Karpas-422 (cell line): Measurements from ENCODE around the gene MTCL3.

Experiments
- DNase-seq: peaks from one replicate; pipeline ENCODE4 v3.0.0-alpha.2; 2015
- H2AFZ ChIP-seq: fragments of 200-600 bp; sonication (generic); 2 replicates; pipeline ENCODE4 v1.6.1; 2014; ENCODE audit warnings: antibody characterized with exemption, low read length, mixed read lengths
- H3K27ac ChIP-seq: fragments of 200-600 bp; sonication (generic); 2 replicates; pipeline ENCODE4 v1.5.1; 2014; ENCODE audit warnings: mild to moderate bottlenecking, low read length, moderate library complexity
- H3K27me3 ChIP-seq: fragments of 200-600 bp; sonication (generic); 2 replicates; pipeline ENCODE4 v1.6.1; 2014; ENCODE audit warnings: low read length, mixed read lengths
- H3K36me3 ChIP-seq: fragments of 200-600 bp; sonication (generic); 2 replicates; pipeline ENCODE4 v1.6.1; 2014; ENCODE audit warnings: low read length, mixed read lengths; ENCODE audit not compliant: insufficient read depth
- H3K4me1 ChIP-seq: fragments of 200-600 bp; sonication (generic); 2 replicates; pipeline ENCODE4 v1.6.1; 2014; ENCODE audit warnings: mild to moderate bottlenecking, low read length, mixed read lengths
- H3K4me2 ChIP-seq: fragments of 200-600 bp; sonication (generic); 2 replicates; pipeline ENCODE4 v1.6.1; 2014; ENCODE audit warnings: low read length, low read depth, mild to moderate bottlenecking; ENCODE audit not compliant: poor library complexity, severe bottlenecking
- H3K4me3 ChIP-seq: fragments of 200-600 bp; sonication (generic); 2 replicates; pipeline ENCODE4 v1.5.1; 2014; ENCODE audit warnings: mild to moderate bottlenecking, antibody characterized with exemption, low read length, mixed read lengths
- H3K79me2 ChIP-seq: fragments of 200-600 bp; sonication (generic); 2 replicates; pipeline ENCODE4 v1.6.1; 2014; ENCODE audit warnings: mild to moderate bottlenecking, low read length, mixed read lengths
- H3K9ac ChIP-seq: fragments of 200-600 bp; sonication (generic); 2 replicates; pipeline ENCODE4 v1.6.0; 2014; ENCODE audit warnings: low read length
- H3K9me2 ChIP-seq: fragments of 200-600 bp; sonication (generic), shearing (Covaris generic); replicated peaks from 2 replicates; pipeline ENCODE4 v1.6.0; 2014; ENCODE audit warnings: mild to moderate bottlenecking, low read length, moderate library complexity; ENCODE audit not compliant: insufficient read depth
- H3K9me3 ChIP-seq: fragments of 300-700, 200-600 bp; sonication (generic); 2 replicates; pipeline ENCODE4 v1.6.1; 2014; ENCODE audit warnings: low read length, mixed read lengths
- H4K20me1 ChIP-seq: fragments of 200-600 bp; sonication (generic); 2 replicates; pipeline ENCODE4 v1.6.1; 2014; ENCODE audit warnings: mild to moderate bottlenecking, antibody characterized with exemption, low read length, low read depth; ENCODE audit not compliant: insufficient read depth

Gene MTCL3

DNA sequence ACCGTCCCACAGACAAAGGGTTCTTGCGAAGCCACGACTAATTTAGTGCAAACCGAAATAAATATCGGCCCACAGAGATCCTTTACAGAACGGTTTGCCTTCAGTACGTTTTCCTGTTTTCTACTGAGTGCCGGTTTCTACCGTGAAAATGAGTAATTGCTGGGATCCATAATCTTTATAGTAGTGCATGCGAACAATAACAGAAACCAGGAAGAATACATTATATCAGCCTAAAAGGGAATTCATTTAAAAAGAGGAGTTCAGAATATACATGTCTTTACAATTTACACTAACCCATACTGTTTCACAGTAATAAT is 292 bp upstream of the MTCL3 start:
- Histone ChIP-seq H3K4me1 (peaks cover 17% of the 10 kb centered on the region), H3K36me3 (no peaks in the 10 kb centered on the region), H3K9ac (no peak overlapping the region), H3K79me2 (no peaks in the 10 kb centered on the region), H3K4me3 (no peak overlapping the region), H3K9me3 (no peaks in the 10 kb centered on the region), H2AFZ (no peak overlapping the region), H3K27ac (no peak overlapping the region), H4K20me1 (no peaks in the 10 kb centered on the region), H3K9me2 (no peaks in the 10 kb centered on the region), H3K4me2 (no peak overlapping the region), H3K27me3 (no peaks in the 10 kb centered on the region)
- DNase-seq: no peak

DNA sequence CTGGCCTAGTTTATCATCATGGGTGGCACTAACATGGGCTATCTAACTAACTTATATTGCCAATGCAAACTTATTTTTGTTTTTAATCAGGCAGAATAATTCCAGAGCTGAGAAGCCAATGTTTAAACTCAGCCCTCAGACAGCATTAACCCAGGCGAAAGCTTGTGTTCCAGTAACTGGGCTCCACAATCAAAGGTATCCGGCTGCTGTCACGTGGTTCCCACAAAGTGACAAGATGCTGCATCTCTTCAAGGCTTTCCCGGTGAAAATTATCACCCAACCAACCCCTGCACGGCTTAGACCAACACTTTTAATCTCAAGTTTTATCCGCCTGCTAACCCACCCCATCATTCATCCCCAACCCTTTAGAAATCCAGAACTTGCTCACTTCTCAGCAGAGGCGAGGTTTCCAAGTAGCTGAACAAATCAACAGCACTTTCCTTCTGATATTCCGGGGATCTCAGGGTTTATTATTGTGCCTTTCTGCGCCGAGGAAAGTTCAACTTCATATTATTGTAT is 885 bp downstream of the MTCL3 start:
- no peak overlapping the region for H2AFZ ChIP-seq
- H3K9me2 ChIP-seq: no peaks in the 10 kb centered on the region
- H3K27me3 ChIP-seq: no peaks in the 10 kb centered on the region
- H3K9me3 ChIP-seq: no peaks in the 10 kb centered on the region
- no peaks in the 10 kb centered on the region for H4K20me1 ChIP-seq
- peaks cover 17% of the 10 kb centered on the region for H3K4me1 ChIP-seq
- H3K9ac ChIP-seq: no peak overlapping the region
- DNase-seq: no peak
- no peaks in the 10 kb centered on the region for H3K36me3 ChIP-seq
- no peak overlapping the region for H3K4me2 ChIP-seq
- H3K27ac ChIP-seq: no peak overlapping the region
- no peaks in the 10 kb centered on the region for H3K79me2 ChIP-seq
- H3K4me3 ChIP-seq: no peak overlapping the region

DNA sequence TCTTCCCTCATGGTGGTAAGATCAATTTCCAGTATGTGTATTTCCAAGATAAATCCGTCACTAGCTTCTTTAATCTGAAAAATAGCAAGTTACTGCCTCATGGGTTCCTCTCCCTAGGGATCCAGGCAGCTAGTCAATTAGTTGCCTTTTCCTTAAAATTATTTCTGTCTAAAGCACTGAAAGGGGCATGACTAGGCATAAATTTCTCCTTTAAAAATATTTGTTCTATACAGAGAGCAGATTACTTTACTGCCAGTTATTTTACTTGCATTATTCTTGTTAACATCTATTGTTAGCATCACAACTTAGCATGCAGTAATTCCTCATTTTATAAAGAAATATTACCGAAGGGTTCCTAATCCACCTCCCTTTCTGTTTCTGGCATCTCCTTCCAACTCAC is 1.4 kb downstream of the MTCL3 start:
- H3K9ac ChIP-seq: no peak overlapping the region
- H3K9me2 ChIP-seq: no peaks in the 10 kb centered on the region
- no peak overlapping the region for H3K4me3 ChIP-seq
- no peaks in the 10 kb centered on the region for H3K79me2 ChIP-seq
- H3K9me3 ChIP-seq: no peaks in the 10 kb centered on the region
- no peaks in the 10 kb centered on the region for H3K27me3 ChIP-seq
- no peak overlapping the region for H3K27ac ChIP-seq
- H3K4me2 ChIP-seq: no peak overlapping the region
- H3K4me1 ChIP-seq: peaks cover 17% of the 10 kb centered on the region
- no peaks in the 10 kb centered on the region for H3K36me3 ChIP-seq
- no peaks in the 10 kb centered on the region for H4K20me1 ChIP-seq
- no peak for DNase-seq
- no peak overlapping the region for H2AFZ ChIP-seq

DNA sequence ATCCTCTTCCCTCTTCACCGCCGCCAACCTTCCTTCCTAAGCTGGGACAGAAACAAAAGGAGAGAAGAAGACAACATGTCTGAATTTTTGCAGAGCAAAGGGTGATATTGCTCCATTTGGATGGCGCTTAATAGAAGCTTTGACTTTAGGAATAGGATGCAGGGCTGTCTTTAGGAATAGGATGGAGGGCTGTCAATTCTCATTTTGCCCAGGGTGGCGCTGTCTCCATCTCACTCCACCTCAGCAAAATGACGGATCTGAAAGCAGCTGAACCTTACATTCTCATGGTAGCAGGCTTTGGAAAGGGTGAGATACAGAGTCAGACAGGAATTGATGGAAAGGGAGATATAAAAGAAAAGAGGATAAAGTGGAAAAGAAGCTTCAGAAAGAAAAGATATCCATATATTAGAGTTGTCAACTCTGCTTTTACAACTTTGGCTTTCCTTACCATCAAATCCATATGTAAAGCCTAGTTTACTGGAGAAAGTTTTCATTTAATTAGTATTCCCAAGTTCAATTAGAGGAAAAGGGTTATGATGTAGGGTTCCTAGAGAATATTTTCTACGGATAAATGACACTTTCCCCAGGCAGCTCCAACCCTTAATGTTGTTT is 2.4 kb downstream of the MTCL3 start:
- H3K36me3 ChIP-seq: no peaks in the 10 kb centered on the region
- H3K27me3 ChIP-seq: no peaks in the 10 kb centered on the region
- peak overlapping the region; percentile 71 for H3K4me3 ChIP-seq
- peak overlapping the region; percentile 78 for H3K4me2 ChIP-seq
- H3K9ac ChIP-seq: peak overlapping the region; percentile 58
- H3K9me3 ChIP-seq: no peaks in the 10 kb centered on the region
- no peak overlapping the region for H3K27ac ChIP-seq
- DNase-seq: peak; percentile 74
- H3K4me1 ChIP-seq: peaks cover 17% of the 10 kb centered on the region
- H4K20me1 ChIP-seq: no peaks in the 10 kb centered on the region
- H2AFZ ChIP-seq: peak overlapping the region; percentile 72; the same call in 1 of the 2 replicates
- no peaks in the 10 kb centered on the region for H3K79me2 ChIP-seq
- H3K9me2 ChIP-seq: no peaks in the 10 kb centered on the region

DNA sequence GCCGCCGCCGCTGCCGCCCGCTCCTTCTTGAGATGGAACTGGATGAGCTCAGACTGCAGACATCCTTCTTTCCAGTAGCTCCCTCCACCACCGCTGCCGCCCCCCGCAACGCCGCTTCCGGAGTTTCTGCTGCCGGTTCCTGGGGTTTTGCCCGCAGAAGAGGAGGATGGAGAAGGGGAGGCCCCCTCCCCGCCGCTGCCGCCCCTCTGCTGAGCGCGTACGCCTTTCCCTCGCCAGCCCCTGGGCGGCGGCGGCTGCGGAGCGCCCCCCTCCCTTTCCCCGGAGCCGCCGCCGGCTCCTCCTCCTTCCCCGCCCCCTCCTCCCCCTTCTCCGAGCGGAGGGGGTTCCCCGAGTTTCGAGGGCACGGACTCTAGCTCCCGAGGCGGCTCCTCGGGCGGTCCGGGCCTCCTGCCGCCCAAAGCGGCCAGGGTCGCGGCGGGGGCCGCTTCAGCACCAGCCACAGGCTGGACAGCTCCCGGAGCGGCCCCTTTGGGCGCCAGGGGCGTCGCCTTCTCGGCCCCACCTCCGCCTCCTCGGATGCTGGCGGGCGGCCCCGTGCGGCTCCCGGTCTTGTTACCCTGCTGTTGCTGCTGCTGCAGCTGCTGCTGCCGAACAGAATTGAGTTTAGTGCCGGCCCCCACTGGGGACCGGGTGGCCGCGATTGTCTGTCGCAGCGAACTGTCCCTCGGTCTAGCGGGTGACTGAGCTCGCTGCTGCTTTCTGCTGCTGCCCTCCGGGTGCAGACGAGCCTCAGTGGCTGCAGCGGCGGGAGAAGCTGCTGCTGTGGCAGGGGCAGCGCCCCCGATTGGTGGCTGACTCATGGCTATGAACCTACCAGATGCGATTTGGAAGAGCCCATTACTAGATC is 3.1 kb downstream of the MTCL3 start:
- peak; percentile 84 for DNase-seq
- Histone ChIP-seq H3K4me3 (peak overlapping the region; percentile 71), H3K27me3 (no peaks in the 10 kb centered on the region), H3K79me2 (no peaks in the 10 kb centered on the region), H3K4me1 (peaks cover 17% of the 10 kb centered on the region), H2AFZ (peak overlapping the region; percentile 72), H3K9ac (peak overlapping the region; percentile 58), H3K36me3 (no peaks in the 10 kb centered on the region), H4K20me1 (no peaks in the 10 kb centered on the region), H3K27ac (no peak overlapping the region), H3K9me3 (no peaks in the 10 kb centered on the region), H3K4me2 (peak overlapping the region; percentile 78), H3K9me2 (no peaks in the 10 kb centered on the region)

DNA sequence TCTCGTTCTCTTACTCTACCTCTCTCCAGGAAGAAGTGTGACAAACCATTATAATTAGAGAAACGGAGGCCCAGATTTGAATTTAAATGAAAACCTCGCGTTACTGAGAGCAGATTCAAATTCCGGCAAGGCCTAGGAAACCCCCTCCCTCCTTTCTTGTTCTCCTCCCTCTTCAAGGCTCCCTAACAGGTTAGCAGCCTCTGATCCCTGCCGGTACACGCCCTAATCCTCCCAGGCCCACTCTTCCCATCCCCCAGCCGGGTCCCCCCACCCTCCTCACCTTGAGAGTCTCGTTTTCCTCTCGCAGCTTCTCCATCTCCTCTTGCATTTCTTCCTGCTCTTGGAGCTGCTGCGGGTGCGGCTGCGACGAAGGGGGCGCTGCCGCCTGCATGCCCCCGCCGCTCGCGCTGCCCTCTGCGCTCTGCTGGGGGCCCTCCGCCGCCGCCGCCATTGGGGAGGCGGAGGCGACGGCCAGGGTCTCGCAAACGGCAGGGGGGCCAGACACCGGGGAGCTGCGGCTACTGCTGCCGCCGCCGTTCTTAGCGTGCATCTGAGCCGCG is 3.8 kb downstream of the MTCL3 start:
- H3K4me1 ChIP-seq: peaks cover 17% of the 10 kb centered on the region
- H3K36me3 ChIP-seq: no peaks in the 10 kb centered on the region
- no peak overlapping the region for H3K27ac ChIP-seq
- H3K9me2 ChIP-seq: no peaks in the 10 kb centered on the region
- H3K27me3 ChIP-seq: no peaks in the 10 kb centered on the region
- H2AFZ ChIP-seq: peak overlapping the region; percentile 72; the same call in 1 of the 2 replicates
- H3K4me3 ChIP-seq: peak overlapping the region; percentile 71
- no peaks in the 10 kb centered on the region for H3K79me2 ChIP-seq
- peak overlapping the region; percentile 58 for H3K9ac ChIP-seq
- DNase-seq: no peak
- no peaks in the 10 kb centered on the region for H4K20me1 ChIP-seq
- no peaks in the 10 kb centered on the region for H3K9me3 ChIP-seq
- peak overlapping the region; percentile 78 for H3K4me2 ChIP-seq

DNA sequence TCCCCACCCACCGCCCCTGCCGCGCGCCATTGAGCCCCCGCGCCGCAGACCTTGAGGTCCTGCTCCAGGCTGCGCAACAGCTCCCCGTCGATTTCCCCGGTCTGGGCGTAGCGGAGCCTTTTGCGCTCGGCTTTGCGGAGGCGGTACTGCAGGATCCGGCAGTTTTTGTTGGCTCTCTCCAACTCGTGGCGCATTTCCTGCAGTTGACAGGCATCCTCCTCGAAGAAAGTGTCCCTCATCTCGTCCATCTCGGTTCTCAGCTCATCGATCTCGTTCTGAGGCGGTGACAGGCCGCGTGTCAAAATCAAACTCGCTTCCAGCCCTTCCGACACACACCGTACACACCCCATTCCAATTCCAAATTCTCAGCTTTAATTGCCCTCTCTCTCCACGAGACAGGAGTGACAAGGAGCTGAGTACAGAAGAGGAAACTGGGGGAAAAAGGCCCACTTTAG is 4.3 kb downstream of the MTCL3 start:
- Histone ChIP-seq H2AFZ (no peak overlapping the region), H3K9me3 (no peaks in the 10 kb centered on the region), H3K27me3 (no peaks in the 10 kb centered on the region)

DNA sequence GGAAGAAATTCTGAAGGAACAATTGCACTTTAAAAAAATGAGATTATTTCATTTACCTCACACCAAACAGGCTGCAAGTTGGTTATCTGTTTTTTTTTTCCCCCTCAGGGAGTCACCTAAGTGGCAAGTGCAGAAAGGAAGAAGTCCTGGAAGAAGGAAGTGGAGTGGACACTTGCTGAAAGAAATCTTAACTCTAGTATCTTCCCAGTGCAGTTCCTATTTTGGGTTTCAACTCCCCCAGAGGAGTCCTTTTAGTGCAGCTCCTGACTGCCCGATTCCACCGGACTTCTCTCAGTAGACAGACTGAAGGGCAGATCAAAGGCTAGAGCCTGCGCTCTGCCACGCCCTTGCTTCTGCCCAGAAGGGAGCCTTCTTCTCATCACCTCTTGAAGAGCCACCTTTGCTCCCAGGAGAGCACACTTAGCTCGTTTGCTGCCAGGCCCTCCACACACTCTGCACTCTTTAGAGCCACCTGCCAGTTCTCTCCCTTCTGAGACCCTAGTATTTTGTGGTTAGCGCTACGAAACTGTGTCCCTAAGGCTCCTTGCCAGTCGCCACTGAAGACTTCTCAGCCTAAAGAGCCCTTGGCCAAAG is 4.9 kb downstream of the MTCL3 start:
- DNase-seq: no peak
- H3K9me2 ChIP-seq: no peaks in the 10 kb centered on the region
- no peaks in the 10 kb centered on the region for H3K9me3 ChIP-seq
- no peak overlapping the region for H3K27ac ChIP-seq
- H3K4me3 ChIP-seq: no peak overlapping the region
- H4K20me1 ChIP-seq: no peaks in the 10 kb centered on the region
- H3K36me3 ChIP-seq: no peaks in the 10 kb centered on the region
- H3K4me2 ChIP-seq: no peak overlapping the region
- H3K79me2 ChIP-seq: no peaks in the 10 kb centered on the region
- H3K9ac ChIP-seq: no peak overlapping the region
- H3K27me3 ChIP-seq: no peaks in the 10 kb centered on the region
- peaks cover 17% of the 10 kb centered on the region for H3K4me1 ChIP-seq
- no peak overlapping the region for H2AFZ ChIP-seq

More for the DNA sequence above, 4.3 kb downstream of the MTCL3 start:
- H3K4me1 ChIP-seq: peaks cover 17% of the 10 kb centered on the region
- no peak overlapping the region for H3K4me2 ChIP-seq
- H3K79me2 ChIP-seq: no peaks in the 10 kb centered on the region
- no peak for DNase-seq
- no peak overlapping the region for H3K4me3 ChIP-seq
- H4K20me1 ChIP-seq: no peaks in the 10 kb centered on the region
- H3K9me2 ChIP-seq: no peaks in the 10 kb centered on the region
- H3K36me3 ChIP-seq: no peaks in the 10 kb centered on the region
- H3K9ac ChIP-seq: no peak overlapping the region
- no peak overlapping the region for H3K27ac ChIP-seq
